Measurements from ENCODE around the gene PDLIM1.

Gene PDLIM1

DNA sequence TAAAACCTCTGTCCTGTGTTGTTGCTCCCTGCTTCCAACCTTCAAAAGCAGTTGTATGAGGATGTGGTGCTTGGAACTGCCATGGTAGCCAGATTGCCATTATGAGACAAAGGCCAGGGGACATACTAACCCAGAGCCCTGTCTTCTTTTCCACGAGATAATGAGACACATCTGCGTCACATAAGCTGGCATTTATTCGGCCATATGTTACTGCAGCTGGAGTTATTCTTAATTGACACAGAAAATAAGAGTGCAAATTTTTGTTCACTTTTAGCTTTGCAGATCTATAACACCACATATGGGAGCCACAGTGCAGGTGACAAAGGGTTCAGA is 15.5 kb upstream of the PDLIM1 start:
- no peak overlapping the region for H3K27ac ChIP-seq (replicated peaks)
- no peak overlapping the region for H3K4me3 ChIP-seq (replicated peaks; ENCODE audit: insufficient read depth, low read length)
- H3K27me3 ChIP-seq (ENCODE audit: insufficient read depth, poor library complexity, severe bottlenecking): no peaks in the 10 kb centered on the region
- DNase-seq (ENCODE audit: low read depth in 1 of 2, low spot score in 1 of 2): no peak
- no peak for TF ChIP-seq POLR2AphosphoS5 (IDR thresholded peaks at IDR 0.05; ENCODE audit: low read depth)
- TF ChIP-seq, protein P1, sequence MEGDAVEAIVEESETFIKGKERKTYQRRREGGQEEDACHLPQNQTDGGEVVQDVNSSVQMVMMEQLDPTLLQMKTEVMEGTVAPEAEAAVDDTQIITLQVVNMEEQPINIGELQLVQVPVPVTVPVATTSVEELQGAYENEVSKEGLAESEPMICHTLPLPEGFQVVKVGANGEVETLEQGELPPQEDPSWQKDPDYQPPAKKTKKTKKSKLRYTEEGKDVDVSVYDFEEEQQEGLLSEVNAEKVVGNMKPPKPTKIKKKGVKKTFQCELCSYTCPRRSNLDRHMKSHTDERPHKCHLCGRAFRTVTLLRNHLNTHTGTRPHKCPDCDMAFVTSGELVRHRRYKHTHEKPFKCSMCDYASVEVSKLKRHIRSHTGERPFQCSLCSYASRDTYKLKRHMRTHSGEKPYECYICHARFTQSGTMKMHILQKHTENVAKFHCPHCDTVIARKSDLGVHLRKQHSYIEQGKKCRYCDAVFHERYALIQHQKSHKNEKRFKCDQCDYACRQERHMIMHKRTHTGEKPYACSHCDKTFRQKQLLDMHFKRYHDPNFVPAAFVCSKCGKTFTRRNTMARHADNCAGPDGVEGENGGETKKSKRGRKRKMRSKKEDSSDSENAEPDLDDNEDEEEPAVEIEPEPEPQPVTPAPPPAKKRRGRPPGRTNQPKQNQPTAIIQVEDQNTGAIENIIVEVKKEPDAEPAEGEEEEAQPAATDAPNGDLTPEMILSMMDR (IDR thresholded peaks at IDR 0.05; ENCODE audit: insufficient read depth, low read length): no peak
- TF ChIP-seq GABPA (IDR thresholded peaks at IDR 0.05; ENCODE audit: low read depth): no peak
- TF ChIP-seq, protein P2, sequence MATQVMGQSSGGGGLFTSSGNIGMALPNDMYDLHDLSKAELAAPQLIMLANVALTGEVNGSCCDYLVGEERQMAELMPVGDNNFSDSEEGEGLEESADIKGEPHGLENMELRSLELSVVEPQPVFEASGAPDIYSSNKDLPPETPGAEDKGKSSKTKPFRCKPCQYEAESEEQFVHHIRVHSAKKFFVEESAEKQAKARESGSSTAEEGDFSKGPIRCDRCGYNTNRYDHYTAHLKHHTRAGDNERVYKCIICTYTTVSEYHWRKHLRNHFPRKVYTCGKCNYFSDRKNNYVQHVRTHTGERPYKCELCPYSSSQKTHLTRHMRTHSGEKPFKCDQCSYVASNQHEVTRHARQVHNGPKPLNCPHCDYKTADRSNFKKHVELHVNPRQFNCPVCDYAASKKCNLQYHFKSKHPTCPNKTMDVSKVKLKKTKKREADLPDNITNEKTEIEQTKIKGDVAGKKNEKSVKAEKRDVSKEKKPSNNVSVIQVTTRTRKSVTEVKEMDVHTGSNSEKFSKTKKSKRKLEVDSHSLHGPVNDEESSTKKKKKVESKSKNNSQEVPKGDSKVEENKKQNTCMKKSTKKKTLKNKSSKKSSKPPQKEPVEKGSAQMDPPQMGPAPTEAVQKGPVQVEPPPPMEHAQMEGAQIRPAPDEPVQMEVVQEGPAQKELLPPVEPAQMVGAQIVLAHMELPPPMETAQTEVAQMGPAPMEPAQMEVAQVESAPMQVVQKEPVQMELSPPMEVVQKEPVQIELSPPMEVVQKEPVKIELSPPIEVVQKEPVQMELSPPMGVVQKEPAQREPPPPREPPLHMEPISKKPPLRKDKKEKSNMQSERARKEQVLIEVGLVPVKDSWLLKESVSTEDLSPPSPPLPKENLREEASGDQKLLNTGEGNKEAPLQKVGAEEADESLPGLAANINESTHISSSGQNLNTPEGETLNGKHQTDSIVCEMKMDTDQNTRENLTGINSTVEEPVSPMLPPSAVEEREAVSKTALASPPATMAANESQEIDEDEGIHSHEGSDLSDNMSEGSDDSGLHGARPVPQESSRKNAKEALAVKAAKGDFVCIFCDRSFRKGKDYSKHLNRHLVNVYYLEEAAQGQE (IDR thresholded peaks at IDR 0.05; ENCODE audit: insufficient replicate concordance, low read depth): no peak
- no peak for TF ChIP-seq SPI1 (IDR thresholded peaks at IDR 0.05; ENCODE audit: borderline replicate concordance, low read depth)

DNA sequence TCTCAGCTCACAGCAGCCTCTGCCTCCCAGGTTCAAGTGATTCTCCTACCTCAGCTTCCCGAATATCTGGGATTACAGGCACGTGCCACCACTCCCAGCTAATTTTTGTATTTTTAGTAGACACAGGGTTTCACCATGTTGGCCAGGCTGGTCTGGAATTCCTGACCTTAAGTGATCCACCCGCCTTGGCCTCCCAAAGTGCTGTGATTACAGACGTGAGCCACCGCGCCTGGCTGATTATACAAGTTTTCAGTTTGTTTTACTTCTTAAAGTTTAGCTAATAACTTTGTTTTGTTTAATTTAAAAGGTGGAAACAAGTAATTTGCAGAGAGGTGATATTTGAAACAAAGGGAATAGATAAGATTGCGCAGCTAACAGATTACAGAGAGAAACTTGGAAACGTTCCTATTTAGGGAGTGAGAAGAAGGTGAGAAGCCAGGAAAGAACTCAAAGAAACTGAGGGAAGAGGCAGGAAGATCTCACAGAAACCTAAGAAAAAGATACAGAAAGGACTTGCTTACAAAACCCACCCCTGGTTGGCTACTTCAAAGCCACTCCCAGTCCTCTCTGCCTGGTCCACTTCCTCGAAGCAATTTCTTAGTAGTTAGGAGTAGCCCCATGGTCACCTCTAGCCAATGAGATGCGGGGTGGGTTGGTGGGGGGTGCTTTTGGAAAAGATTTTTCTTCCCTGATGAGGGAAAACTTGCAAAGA is 15.0 kb upstream of the PDLIM1 start:
- Histone ChIP-seq H3K27me3 (ENCODE audit: insufficient read depth, poor library complexity, severe bottlenecking) (no peaks in the 10 kb centered on the region), H3K27ac (replicated peaks) (no peak overlapping the region), H3K4me3 (replicated peaks; ENCODE audit: insufficient read depth, low read length) (no peak overlapping the region)
- TF ChIP-seq, protein P1 (IDR thresholded peaks at IDR 0.05; ENCODE audit: insufficient read depth, low read length): no peak
- no peak for TF ChIP-seq SPI1 (IDR thresholded peaks at IDR 0.05; ENCODE audit: borderline replicate concordance, low read depth)
- no peak for TF ChIP-seq GABPA (IDR thresholded peaks at IDR 0.05; ENCODE audit: low read depth)
- TF ChIP-seq, protein P2 (IDR thresholded peaks at IDR 0.05; ENCODE audit: insufficient replicate concordance, low read depth): no peak
- TF ChIP-seq POLR2AphosphoS5 (IDR thresholded peaks at IDR 0.05; ENCODE audit: low read depth): no peak
- no peak for DNase-seq (ENCODE audit: low read depth in 1 of 2, low spot score in 1 of 2)

DNA sequence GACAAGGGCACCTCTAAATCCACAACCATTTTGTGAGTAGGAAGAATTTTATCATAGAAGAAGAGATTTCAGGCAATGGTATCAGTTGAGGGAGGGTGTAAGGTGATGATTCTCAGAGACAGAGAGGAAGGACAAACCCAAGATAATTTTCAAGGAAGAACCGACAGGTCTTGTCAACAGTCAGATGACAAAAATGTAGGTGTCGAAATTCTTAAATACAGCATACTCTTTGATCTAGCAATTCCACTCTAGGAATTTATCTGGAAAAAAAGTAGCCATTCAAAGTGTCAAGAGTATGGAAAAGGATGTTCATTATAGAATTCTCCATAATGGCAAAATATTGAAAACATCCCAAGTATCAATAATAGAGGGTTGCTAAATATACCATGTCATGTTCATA is 14.2 kb upstream of the PDLIM1 start:
- Histone ChIP-seq H3K27ac (replicated peaks) (no peak overlapping the region), H3K4me3 (replicated peaks; ENCODE audit: insufficient read depth, low read length) (no peak overlapping the region), H3K27me3 (ENCODE audit: insufficient read depth, poor library complexity, severe bottlenecking) (no peaks in the 10 kb centered on the region)
- DNase-seq (ENCODE audit: low read depth in 1 of 2, low spot score in 1 of 2): no peak
- TF ChIP-seq POLR2AphosphoS5 (IDR thresholded peaks at IDR 0.05; ENCODE audit: low read depth) (no peak), GABPA (IDR thresholded peaks at IDR 0.05; ENCODE audit: low read depth) (no peak)
- TF ChIP-seq, protein P2 (IDR thresholded peaks at IDR 0.05; ENCODE audit: insufficient replicate concordance, low read depth): no peak

Measured in HL-60 (cell line).